Measurements from ENCODE around the gene OR5B12.
"Not testable (repeated sequence)": the region's sequence is repeated elsewhere in the genome, so short reads cannot be mapped to it uniquely, and the experiment has no call there.

OR5B12 gene

GRCh38 chr11:58428021-58428420, 14.0 kb downstream of the OR5B12 start, which contains the start of gene OR5B2:
Gene OR5B2 (minus strand): TSS chr11:58428121. CDS start chr11:58423261, 4,860 bp downstream.
- TF ChIP-seq, protein P1, sequence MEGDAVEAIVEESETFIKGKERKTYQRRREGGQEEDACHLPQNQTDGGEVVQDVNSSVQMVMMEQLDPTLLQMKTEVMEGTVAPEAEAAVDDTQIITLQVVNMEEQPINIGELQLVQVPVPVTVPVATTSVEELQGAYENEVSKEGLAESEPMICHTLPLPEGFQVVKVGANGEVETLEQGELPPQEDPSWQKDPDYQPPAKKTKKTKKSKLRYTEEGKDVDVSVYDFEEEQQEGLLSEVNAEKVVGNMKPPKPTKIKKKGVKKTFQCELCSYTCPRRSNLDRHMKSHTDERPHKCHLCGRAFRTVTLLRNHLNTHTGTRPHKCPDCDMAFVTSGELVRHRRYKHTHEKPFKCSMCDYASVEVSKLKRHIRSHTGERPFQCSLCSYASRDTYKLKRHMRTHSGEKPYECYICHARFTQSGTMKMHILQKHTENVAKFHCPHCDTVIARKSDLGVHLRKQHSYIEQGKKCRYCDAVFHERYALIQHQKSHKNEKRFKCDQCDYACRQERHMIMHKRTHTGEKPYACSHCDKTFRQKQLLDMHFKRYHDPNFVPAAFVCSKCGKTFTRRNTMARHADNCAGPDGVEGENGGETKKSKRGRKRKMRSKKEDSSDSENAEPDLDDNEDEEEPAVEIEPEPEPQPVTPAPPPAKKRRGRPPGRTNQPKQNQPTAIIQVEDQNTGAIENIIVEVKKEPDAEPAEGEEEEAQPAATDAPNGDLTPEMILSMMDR (IDR thresholded peaks at IDR 0.05; ENCODE audit: extremely low read depth, missing control alignments) = no peak
- DNase-seq (ENCODE audit: low spot score) = no peak

DNA sequence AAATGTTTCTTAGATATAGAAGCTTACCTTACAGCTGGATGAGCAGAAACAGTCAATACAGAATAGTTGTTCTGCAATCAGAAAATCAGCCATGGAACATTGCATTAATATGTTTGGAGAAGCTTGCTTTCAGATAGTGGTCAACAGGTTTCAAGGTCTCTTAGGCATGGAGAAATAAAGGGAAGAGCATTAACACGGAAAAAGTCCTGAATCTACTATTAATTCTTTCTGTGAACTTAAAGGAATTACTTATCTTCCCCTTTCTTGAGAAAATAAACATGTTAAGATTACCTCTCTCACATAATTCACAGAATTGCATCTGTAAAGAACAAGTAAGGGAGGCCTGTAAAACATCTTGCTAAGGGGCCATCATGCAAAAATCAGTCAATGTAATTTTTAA, 35.3 kb downstream of the OR5B12 start, which contains the start of gene OR5B3:
OR5B3 (minus strand) TSS at position 101 of the 400 bp plus-strand sequence. CDS start 3,465 bp downstream, outside the sequence.
- DNase-seq (ENCODE audit: low spot score) = no peak
- TF ChIP-seq, protein P1 (IDR thresholded peaks at IDR 0.05; ENCODE audit: extremely low read depth, missing control alignments) = no peak

DNA sequence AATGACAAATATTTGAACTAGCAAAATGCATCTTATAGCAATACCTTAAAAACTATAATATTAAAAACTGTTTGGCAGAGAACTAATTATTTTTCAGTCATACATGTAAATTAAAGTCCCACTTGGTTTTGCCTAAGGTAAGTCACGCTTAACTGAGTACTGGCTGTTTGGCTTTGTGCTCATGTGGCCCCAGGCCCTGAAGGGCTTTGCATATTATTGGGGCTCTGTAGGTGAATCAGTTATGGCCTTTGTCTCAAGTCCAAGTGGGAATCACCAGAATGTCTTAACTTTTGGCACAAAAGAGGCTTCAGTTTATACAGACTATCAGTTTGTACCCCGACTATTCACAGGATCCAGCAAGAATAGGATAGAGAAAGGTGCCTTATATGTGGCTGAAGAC, 42.4 kb downstream of the OR5B12 start:
- DNase-seq (ENCODE audit: low spot score) = not testable (repeated sequence)

GRCh38 chr11:58395581-58395980, 46.5 kb downstream of the OR5B12 start:
- no peak for DNase-seq (ENCODE audit: low spot score)
- TF ChIP-seq, protein P1 (IDR thresholded peaks at IDR 0.05; ENCODE audit: extremely low read depth, missing control alignments) = no peak

- TF ChIP-seq, protein P1 (IDR thresholded peaks at IDR 0.05; ENCODE audit: extremely low read depth, missing control alignments) = no peak
- DNase-seq (ENCODE audit: low spot score) = no peak
Measured at GRCh38 chr11:58394195-58394594, 47.8 kb downstream of the OR5B12 start.

DNA sequence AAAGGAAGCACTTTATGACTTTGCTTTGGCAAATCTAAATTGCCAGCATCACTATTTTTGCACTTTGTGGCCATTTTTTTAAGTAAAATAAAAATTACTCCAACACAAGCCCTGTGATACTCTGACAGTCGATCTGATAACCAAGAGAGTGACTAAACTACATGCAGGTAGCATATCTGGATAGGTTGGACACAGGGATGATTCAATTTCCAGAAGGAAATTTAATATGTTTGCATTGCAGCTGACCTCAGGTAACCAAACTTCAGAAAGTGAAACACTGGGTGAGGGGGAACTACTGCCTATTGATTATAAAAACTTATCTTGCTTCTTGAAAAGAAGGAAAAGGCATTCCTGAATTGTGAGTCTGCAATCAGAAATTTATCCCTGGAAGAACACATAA, 49.3 kb downstream of the OR5B12 start:
- TF ChIP-seq, protein P1 (IDR thresholded peaks at IDR 0.05; ENCODE audit: extremely low read depth, missing control alignments) = no peak
- no peak for DNase-seq (ENCODE audit: low spot score)

- TF ChIP-seq, protein P1 (IDR thresholded peaks at IDR 0.05; ENCODE audit: extremely low read depth, missing control alignments) = no peak
- DNase-seq (ENCODE audit: low spot score) = no peak
Measured at GRCh38 chr11:58391879-58392278, 50.2 kb downstream of the OR5B12 start.

DNA sequence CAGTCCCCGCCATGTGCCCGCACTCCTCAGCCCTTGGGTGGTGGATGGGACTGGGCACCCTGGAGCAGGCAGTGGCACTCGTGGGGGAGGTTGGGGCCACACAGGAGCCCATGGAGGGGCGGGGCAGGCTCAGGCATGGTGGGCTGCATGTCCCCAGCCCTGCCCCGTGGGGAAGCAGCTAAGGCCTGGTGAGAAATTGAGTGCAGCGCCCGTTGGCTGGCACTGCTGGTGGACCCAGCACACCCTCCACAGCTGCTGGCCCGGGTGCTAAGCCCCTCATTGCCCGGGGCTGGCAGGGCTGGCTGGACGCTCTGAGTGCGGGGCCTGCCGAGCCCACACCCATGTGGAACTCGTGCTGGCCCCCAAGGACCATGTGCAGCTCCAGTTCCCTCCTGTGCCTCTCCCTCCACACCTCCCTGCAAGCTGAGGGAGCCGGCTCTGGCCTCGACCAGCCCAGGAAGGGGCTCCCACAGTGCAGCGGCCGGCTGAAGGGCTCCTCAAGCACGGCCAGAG, 51.4 kb downstream of the OR5B12 start:
- TF ChIP-seq, protein P1 (IDR thresholded peaks at IDR 0.05; ENCODE audit: extremely low read depth, missing control alignments) = no peak
- DNase-seq (ENCODE audit: low spot score) = no peak

All from GM20000 (cell line).